IPS DF 4.7 (cell line): Measurements from ENCODE around the gene GPRC5D.

ENCODE experiments used
- DNase-seq: peaks from one replicate; pipeline ENCODE4 v3.0.0-alpha.2; 2013; ENCODE audit warnings: low spot score; ENCODE audit errors: extremely low read depth

The GPRC5D gene

GRCh38 chr12:12908711-12909110 is 43.3 kb downstream of the GPRC5D start:
- DNase-seq, result no peak

- DNase-seq, result no peak
Measured at GRCh38 chr12:12908252-12908651, 43.7 kb downstream of the GPRC5D start.

- no peak for DNase-seq
Measured at GRCh38 chr12:12907552-12907951, 44.4 kb downstream of the GPRC5D start.

- DNase-seq, result no peak
Measured at GRCh38 chr12:12903642-12904609, 48.0 kb downstream of the GPRC5D start.

- no peak for DNase-seq
Measured at GRCh38 chr12:12902036-12902435, 49.9 kb downstream of the GPRC5D start.

- no peak for DNase-seq
Measured at GRCh38 chr12:12901158-12901791, 50.7 kb downstream of the GPRC5D start.

GRCh38 chr12:12900786-12901157 is 51.2 kb downstream of the GPRC5D start:
- no peak for DNase-seq

GRCh38 chr12:12899530-12900380 is 52.2 kb downstream of the GPRC5D start:
- no peak for DNase-seq

GRCh38 chr12:12898911-12899511 is 53.0 kb downstream of the GPRC5D start:
- no peak for DNase-seq

GRCh38 chr12:12898136-12898717 is 53.7 kb downstream of the GPRC5D start:
- no peak for DNase-seq

- no peak for DNase-seq
Measured at GRCh38 chr12:12897302-12897701, 54.7 kb downstream of the GPRC5D start.

GRCh38 chr12:12896260-12896659 is 55.7 kb downstream of the GPRC5D start:
- no peak for DNase-seq

- no peak for DNase-seq
Measured at GRCh38 chr12:12893438-12893837, 58.5 kb downstream of the GPRC5D start.

- no peak for DNase-seq
Measured at GRCh38 chr12:12892681-12893141, 59.3 kb downstream of the GPRC5D start.

- no peak for DNase-seq
Measured at GRCh38 chr12:12891881-12892355, 60.1 kb downstream of the GPRC5D start.

GRCh38 chr12:12891080-12891880 is 60.7 kb downstream of the GPRC5D start, which contains the start of gene GPRC5A:
TSS of gene GPRC5A (plus strand) at chr12:12891562. CDS start at chr12:12908250, 16,688 bp downstream.
- no peak for DNase-seq
